Neuron (in vitro differentiated cells): ENCODE results near the gene MMD.
"Not testable (repeated sequence)": the region's sequence is repeated elsewhere in the genome, so short reads cannot be mapped to it uniquely, and the experiment has no call there.

ENCODE experiments used
- H2AFZ ChIP-seq: one replicate; pipeline ENCODE4 v1.6.1; 2013; ENCODE audit warnings: low read depth, mild to moderate bottlenecking, inconsistent platforms, low read length, moderate library complexity
- H3K27me3 ChIP-seq: one replicate; pipeline ENCODE4 v1.6.1; 2013; ENCODE audit warnings: low read length; ENCODE audit not compliant: insufficient read depth
- H3K36me3 ChIP-seq: one replicate; pipeline ENCODE4 v1.6.1; 2013; ENCODE audit warnings: low read length; ENCODE audit not compliant: insufficient read depth
- H3K4me1 ChIP-seq: one replicate; pipeline ENCODE4 v1.6.1; 2013; ENCODE audit warnings: low read length; ENCODE audit not compliant: insufficient read depth
- H3K4me3 ChIP-seq: 2 replicates; pipeline ENCODE4 v1.5.1; 2013; ENCODE audit warnings: mild to moderate bottlenecking, low read length, moderate library complexity
- H3K9me3 ChIP-seq: one replicate; pipeline ENCODE4 v1.6.1; 2013; ENCODE audit warnings: low read length

MMD gene

DNA sequence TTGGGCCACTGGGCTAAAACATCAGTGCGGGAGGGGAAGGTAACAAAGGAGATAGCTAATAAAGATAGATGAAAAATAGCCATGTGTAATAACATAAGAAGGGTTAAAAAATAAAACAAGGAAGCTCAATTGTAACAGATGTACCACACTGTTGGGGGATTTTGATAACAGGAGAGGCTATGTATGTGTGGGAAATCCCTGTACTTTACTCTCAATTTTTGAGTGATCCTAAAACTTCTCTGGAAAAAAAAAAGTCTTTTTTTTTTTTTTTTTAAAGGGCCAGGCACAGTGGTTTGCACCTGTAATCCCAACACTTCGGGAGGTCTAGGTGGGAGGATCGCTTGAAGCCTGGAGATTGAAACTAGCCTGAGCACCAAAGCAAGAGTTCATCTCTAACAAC is 1.9 kb upstream of the MMD start:
- H3K27me3 ChIP-seq = peaks cover 3% of the 10 kb centered on the region
- no peak overlapping the region for H3K4me3 ChIP-seq
- H3K4me1 ChIP-seq = peaks cover 8% of the 10 kb centered on the region
- no peaks in the 10 kb centered on the region for H3K36me3 ChIP-seq
- no peaks in the 10 kb centered on the region for H3K9me3 ChIP-seq
- no peak overlapping the region for H2AFZ ChIP-seq

DNA sequence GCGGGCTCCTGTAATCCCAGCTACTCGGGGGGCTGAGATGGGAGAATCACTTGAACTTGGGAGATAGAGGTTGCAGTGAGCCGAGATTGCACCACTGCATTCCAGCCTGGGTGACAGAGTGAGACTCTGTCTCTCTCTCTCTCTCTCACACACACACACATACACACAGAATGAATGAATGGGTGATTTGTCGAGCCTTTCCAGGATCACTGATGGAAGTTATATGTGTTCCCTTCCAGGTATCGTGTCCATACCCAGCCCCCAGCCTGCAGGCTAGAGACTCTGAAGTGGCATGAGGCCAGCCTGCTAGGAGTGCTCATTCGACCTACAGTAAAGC is 1.2 kb upstream of the MMD start:
- not testable (repeated sequence) for H3K9me3 ChIP-seq, H2AFZ ChIP-seq, H3K36me3 ChIP-seq, H3K4me1 ChIP-seq, H3K27me3 ChIP-seq, H3K4me3 ChIP-seq

DNA sequence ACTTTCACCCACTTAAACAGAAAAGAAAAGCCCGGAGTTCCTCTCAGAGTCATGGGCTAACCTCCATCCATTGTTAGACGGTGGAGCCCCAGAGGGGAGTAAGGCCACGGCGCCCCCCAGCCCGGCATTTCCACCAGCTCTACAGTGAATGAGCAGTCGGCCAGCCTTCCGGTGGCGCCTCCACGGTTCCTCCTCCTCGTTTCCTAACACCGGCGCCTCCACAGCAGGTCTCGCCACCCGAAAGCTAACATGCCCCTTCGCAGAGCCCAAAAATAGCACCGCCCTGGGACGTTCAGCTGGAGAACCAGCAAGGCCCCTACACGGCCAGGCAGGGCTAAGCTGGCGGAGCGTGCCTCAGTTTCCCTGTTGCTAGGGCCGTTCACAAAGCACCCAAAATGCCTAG is 858 bp downstream of the MMD start:
- Histone ChIP-seq H3K9me3 (no peaks in the 10 kb centered on the region), H3K36me3 (no peaks in the 10 kb centered on the region), H2AFZ (peak overlapping the region; percentile 47), H3K4me1 (peaks cover 8% of the 10 kb centered on the region), H3K4me3 (peak overlapping the region; percentile 66), H3K27me3 (no peaks in the 10 kb centered on the region)

DNA sequence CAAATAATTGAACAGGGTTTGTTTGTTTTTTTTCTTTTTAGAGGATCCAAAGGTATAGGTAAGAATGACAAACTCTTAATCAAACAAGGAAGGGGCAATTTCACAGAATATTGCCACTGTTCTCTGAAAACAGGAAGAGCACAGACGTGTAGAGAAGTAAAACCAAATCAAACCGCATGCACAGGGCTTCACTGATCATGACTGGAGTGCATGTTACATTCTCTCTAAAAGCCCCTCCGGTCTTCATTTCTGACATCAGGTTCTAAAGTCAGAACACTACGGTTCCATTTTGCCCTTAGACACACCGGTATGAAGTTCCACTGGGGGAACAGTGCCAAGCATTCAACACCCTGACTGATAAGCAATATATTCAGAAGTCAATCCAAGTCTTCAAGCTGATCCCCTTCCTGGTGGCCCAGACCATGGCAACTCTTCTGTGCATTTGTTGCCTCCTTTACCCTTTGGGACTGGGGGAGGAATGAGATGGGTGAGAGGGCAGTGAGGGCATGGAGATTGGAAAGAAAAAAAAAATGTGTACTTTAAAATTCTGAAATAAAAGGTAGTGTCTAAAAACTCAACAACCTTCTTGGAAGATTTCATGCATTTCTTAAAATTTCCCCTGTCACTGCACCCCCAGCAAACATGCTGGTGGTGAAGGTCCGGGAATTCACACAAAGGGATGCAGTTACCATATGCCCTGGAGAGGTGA is 1.4 kb downstream of the MMD start:
- Histone ChIP-seq H3K9me3 (no peaks in the 10 kb centered on the region), H2AFZ (no peak overlapping the region), H3K4me3 (peak overlapping the region; percentile 66), H3K4me1 (peaks cover 8% of the 10 kb centered on the region), H3K27me3 (no peaks in the 10 kb centered on the region), H3K36me3 (no peaks in the 10 kb centered on the region)

DNA sequence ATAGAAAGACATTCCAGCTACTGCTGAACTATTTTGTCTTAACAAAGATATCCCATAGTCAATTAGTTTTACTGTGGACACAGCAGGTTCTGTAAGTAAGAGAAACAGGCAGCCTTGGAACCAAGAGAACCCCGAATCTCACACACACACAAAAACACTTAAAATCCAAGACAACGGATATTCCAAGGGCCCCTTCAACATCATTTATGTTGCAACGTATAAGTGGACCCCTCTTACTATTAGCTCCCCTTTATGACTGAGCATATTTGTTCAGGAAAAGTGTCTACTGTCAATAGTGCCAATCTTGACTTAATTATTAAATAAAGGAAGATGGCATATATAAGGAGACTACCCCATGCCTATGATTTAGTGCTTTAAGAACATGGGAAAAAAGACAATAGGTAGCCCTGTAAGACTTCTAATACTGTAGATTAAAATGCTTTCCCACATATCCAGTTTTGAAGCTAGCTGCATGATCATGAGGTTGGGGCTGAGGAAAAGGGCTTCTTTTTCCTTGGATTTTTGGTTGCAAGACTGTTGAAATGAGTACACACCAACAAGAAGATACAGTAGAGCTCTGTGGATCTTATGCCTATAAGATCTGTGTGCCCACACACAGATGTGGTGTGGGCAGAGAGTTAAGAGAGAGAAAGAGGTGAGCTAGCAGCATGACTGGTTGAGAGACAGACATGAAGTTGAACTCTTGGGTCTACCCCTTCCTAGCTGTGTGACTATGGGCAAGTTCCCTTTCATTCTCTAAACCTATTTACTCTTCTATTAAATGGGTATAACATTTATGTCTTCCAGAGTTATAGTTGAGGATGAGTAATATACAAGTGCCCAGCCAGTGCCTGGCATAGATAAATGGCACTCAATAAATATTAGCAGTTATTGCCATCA is 3.0 kb downstream of the MMD start:
- Histone ChIP-seq H3K4me1 (peaks cover 8% of the 10 kb centered on the region), H3K36me3 (peaks cover 5% of the 10 kb centered on the region), H3K9me3 (no peaks in the 10 kb centered on the region), H2AFZ (no peak overlapping the region), H3K4me3 (no peak overlapping the region), H3K27me3 (no peaks in the 10 kb centered on the region)

DNA sequence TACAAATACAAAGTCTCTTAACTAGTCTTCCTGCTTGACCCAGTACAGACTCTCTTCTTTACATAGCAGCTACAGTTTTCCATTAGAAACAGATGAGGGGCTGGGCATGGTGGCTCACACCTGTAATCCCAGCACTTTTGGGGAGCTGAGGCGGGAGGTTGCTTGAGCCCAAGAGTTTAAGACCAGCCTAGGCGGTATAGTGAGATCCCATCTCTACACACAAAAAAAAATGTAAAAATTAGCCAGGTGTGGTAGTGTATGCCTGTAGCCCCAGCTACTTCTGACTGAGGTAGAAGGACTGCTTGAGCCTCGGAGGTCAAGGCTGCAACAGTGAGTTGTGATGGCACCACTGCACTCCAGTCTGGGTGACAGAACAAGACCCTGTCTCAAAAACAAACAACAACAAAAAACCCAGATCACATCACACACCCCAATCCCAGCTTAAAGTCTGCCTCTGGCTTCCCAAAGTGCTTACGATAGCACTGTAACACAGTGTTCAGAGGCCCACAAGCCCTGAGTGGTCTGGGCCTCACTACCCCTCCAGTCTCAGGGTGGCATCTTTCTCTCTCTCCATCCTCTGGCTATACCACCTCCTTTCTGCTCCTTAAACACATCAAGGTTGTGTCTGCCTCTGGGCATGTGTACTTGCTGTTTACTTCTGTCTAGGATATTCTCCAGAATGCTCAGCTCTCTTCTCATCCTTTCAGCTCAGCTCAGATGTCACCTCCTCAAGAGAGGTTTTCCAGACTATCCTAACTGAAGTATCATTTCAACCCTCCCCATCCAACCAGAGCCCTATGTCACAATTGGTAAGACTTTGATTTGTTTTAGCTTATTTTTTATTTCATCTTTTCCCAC is 4.0 kb downstream of the MMD start:
- Histone ChIP-seq H3K4me3 (no peak overlapping the region), H3K36me3 (peaks cover 7% of the 10 kb centered on the region)

DNA sequence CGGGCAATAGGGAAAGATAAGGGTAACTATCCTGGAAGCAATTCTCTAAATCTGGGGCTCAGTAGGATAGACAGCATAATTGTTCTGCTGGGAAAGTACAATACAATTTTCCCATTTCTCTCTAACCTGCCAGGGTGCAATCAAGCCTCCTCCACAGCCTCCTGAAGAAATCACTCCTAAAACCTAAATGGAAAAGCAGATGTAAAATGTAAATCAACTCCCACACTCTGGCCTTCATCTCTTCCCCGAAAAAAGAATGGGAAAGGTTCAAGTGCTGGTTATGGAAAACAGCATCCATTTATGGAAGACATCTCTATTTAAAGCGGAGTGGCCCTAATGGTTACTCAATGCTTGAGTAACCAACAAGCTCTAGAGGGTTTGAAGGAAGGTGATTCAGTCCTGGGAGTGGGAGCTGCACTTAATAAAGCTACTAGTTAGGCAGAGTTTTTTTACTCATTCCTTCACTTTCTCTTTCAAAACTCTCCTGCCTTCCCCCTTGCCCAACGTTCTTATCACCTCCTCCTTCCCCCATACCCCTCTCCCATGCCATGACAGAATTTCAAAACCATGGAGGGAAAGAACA is 5.1 kb downstream of the MMD start:
- no peak overlapping the region for H2AFZ ChIP-seq
- H3K4me3 ChIP-seq = no peak overlapping the region
- H3K36me3 ChIP-seq = peaks cover 16% of the 10 kb centered on the region
- peaks cover 8% of the 10 kb centered on the region for H3K4me1 ChIP-seq
- H3K27me3 ChIP-seq = no peaks in the 10 kb centered on the region
- H3K9me3 ChIP-seq = no peaks in the 10 kb centered on the region

More for the DNA sequence above, 4.0 kb downstream of the MMD start:
- Histone ChIP-seq H3K27me3 (no peaks in the 10 kb centered on the region), H3K4me1 (peaks cover 8% of the 10 kb centered on the region), H2AFZ (no peak overlapping the region), H3K9me3 (no peaks in the 10 kb centered on the region)

DNA sequence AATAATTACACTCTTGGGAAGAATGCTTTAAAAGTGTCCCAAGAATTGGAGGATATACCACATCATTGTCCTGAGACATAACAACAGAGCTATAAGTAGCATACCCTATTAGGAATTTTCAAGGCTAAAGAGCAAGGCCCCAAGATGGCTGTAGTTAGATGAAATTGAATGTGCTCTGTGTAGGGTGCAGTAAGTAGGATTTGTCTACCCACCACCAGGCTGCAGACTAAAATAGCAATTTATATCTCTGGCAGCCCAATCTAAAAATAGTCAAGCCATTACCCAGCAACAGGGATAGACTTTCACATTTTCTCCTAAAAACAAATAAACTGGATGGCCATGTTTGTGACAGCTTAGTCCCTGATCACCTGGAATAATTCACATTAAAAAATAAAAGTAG is 5.6 kb downstream of the MMD start:
- Histone ChIP-seq H2AFZ (no peak overlapping the region), H3K4me1 (peaks cover 8% of the 10 kb centered on the region), H3K4me3 (no peak overlapping the region), H3K27me3 (no peaks in the 10 kb centered on the region), H3K9me3 (no peaks in the 10 kb centered on the region), H3K36me3 (peaks cover 20% of the 10 kb centered on the region)

DNA sequence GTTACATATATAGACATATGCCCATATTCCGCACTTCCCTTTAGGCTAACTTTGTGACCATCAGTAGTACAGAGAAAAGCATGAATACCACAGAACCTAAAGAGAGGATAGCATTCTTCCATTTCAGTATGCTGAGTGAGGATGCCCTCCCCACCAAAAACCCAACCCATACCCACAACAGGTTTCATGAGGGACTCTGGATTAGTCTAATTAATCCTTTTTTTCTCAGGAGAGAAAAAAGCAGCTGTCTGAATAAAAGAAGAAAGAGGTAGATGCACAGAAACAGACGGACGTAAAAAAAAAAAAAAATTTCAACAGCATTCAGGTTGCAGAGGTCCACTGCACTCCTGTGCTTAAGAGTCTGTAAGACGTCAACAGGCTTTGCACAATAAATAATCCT is 6.7 kb downstream of the MMD start:
- Histone ChIP-seq H3K4me3 (no peak overlapping the region), H3K36me3 (peaks cover 31% of the 10 kb centered on the region)

DNA sequence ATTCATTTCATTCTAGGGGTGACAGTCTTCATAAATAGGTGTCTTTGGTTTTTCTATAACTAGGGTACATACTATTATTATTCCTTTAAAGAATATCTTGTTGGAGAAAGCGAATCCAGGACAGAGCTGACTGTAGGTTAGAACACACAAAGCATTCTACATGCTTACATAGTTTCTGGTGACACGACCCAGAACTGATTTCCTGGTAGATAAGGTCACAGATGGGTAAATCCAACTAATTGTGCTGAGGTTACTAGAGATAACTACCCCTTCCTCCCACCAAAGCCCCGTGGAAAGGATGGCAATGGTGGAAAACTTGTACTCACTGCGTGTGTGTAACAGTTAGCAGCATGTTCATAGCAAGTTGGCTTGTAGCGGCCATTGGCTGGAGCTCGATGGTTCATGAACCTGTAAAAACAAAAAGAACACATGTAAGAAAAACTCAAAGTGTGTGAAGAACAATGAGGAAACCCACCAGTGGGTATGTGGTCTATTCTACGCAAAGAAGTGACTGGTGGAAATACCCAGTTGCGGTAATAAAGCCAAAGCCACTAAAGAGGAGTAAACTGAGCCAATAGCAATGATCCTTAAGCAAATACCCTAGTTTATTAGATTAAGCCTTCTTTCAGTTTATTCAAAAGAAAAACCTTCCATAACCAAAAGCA is 7.7 kb downstream of the MMD start:
- H3K4me3 ChIP-seq = no peak overlapping the region
- H3K4me1 ChIP-seq = no peaks in the 10 kb centered on the region
- peaks cover 40% of the 10 kb centered on the region for H3K36me3 ChIP-seq
- no peak overlapping the region for H2AFZ ChIP-seq
- H3K27me3 ChIP-seq = no peaks in the 10 kb centered on the region
- H3K9me3 ChIP-seq = no peaks in the 10 kb centered on the region

More for the DNA sequence above, 6.7 kb downstream of the MMD start:
- Histone ChIP-seq H3K27me3 (no peaks in the 10 kb centered on the region), H3K9me3 (no peaks in the 10 kb centered on the region), H2AFZ (no peak overlapping the region), H3K4me1 (peaks cover 2% of the 10 kb centered on the region)

DNA sequence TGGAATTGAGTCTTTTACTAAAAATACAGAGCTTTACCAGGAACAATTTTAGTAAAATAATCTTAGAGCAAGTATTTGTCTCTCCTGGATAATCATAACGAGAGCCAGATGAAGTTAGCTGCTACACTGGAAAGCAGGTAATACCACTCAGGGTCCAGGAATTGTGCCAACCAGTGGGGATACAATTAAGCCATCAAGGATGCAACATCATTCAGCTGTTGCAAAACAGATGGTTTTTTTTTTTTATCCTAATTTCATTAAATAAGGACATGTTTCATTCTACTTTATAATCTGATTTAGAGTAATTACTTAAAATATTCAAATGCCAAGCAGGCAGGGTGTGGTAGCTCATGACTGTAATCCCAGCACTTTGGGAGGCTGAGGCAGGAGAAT is 10.2 kb downstream of the MMD start:
- Histone ChIP-seq H3K4me3 (no peak overlapping the region), H2AFZ (no peak overlapping the region), H3K9me3 (no peaks in the 10 kb centered on the region), H3K4me1 (no peaks in the 10 kb centered on the region), H3K27me3 (no peaks in the 10 kb centered on the region), H3K36me3 (peaks cover 56% of the 10 kb centered on the region)

DNA sequence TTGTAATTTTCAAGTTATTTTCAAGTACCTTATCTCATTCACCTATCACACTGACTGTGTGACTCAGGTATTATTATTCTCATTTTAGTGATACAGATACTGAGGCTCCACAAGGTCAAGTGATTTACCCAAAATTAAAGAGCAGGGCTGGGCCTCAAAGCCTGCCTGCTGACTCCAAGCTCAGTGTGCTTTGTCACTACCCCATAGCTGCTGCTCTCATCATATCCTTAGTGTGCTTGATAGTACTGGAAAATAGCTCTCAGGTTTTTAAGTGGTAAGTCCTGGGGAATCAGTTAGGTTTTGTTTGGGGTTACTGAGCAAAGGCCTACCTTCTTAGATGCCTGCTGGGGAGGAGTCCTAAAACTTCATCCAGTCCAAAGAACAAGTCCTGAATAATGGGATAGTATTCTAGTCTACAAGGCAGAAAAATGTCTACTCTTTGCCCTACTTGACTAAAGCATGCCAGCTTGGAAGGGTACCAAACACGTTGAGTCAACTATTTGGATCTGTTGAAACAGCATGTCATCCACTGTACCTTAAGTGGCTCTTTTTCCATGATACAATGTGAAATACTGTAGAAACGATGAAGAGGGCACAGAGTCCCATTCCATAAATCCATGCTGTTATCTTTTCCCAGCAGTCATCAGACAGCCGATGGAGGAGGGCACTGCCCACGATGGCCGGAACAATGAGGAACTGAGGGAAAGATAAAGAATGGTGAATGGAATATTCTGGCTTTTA is 10.7 kb downstream of the MMD start:
- Histone ChIP-seq H3K36me3 (peaks cover 61% of the 10 kb centered on the region), H3K9me3 (no peaks in the 10 kb centered on the region), H3K4me3 (no peak overlapping the region), H3K27me3 (no peaks in the 10 kb centered on the region), H2AFZ (no peak overlapping the region), H3K4me1 (no peaks in the 10 kb centered on the region)
